AG04450 (cell line): ENCODE data around the gene ABCC5. TPM values are rescaled to one million over a fixed set of nuclear protein-coding genes. Genes with fewer than 3 reads are reported as not detected.
A peak's percentile ranks its signal among the peaks of the same experiment; 100 is the strongest.

ENCODE experiments used
- CTCF ChIA-PET: fragments of 300-600, 350-600 bp; formaldehyde crosslinking; extraction: SDS; loops from one replicate; lab custom pipeline; 2022; ENCODE audit warnings: antibody characterized with exemption, inconsistent platforms; lab: Charles Lee
- POLR2A ChIA-PET: fragments of 350-600 bp; formaldehyde crosslinking; extraction: SDS; loops from one replicate; lab custom pipeline; 2021; ENCODE audit warnings: antibody characterized with exemption, inconsistent platforms; lab: Yijun Ruan, JAX
- DNase-seq: peaks from one replicate; pipeline ENCODE4 v3.0.0-alpha.2; 2011; ENCODE audit warnings: low read depth, low spot score
- H3K27ac ChIP-seq: one replicate; pipeline ENCODE4 v1.5.1; 2012; ENCODE audit warnings: low read depth, low read length, control low read depth
- H3K27me3 ChIP-seq: one replicate; pipeline ENCODE4 v1.6.0; 2012; ENCODE audit warnings: low read length; ENCODE audit not compliant: control insufficient read depth, insufficient read depth
- H3K4me3 ChIP-seq: 2 replicates; pipeline ENCODE4 v1.5.1; 2011; ENCODE audit warnings: mild to moderate bottlenecking, low read depth, low read length, control low read depth
- H3K9me3 ChIP-seq: 2 replicates; pipeline ENCODE4 v1.5.1; 2012; ENCODE audit warnings: low read length; ENCODE audit not compliant: control insufficient read depth, insufficient read depth
- polyA plus RNA-seq: library from polyadenylated mRNA; depleted of rRNA; stranded (reverse); fragments of >200 nt; gene quantifications from 2 replicates; pipeline ENCODE4 v1.2.3, GENCODE V29; 2011
- TF ChIP-seq, protein P1 (sequence below): IDR thresholded peaks from 2 replicates; pipeline ENCODE4 v1.5.1; 2011; ENCODE audit warnings: low read depth, low read length, control low read depth, inconsistent platforms

Gene ABCC5
- polyA plus RNA-seq, 1 experiment: 30.6 TPM

DNA sequence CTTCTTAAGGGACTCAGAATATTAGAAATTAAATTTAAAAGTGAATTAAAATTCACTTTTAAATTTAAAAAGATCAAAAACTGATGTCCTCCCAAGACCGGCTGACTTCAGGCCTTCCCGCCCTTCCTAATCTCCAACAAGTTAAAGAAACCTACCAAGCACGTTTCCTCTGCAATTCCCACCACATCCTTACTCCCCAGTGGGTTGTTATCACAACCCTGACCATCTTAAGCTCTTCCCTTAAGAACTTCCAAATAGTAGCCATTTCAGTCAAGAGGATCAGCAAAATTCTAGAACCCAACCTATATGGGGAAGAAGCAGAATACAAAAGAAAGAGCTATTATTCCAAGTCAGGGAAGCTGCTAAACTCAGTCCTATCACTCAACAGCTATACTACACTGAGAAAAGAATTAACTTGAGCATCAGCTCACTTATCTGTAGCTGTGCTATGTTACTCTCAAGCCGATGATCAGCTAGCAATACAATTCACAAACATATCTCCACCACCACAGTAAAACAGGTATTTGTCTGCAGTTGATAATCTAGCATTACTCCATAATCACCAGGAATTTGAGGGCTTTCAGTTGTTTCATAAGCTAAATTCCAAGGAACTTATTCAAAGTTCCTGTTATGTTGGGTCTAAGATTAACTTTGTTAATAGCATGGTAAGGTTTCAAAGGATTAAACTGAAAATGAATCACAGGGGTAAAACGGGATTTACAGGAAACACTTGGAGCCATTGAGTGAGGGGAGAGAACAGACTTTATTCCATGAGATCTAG lies 14.3 kb downstream of the ABCC5 start:
- Histone ChIP-seq H3K27ac (peak overlapping the region; percentile 62), H3K4me3 (no peak overlapping the region), H3K9me3 (no peaks in the 10 kb centered on the region), H3K27me3 (no peaks in the 10 kb centered on the region)
- DNase-seq: peak; percentile 36
- TF ChIP-seq, protein P1, sequence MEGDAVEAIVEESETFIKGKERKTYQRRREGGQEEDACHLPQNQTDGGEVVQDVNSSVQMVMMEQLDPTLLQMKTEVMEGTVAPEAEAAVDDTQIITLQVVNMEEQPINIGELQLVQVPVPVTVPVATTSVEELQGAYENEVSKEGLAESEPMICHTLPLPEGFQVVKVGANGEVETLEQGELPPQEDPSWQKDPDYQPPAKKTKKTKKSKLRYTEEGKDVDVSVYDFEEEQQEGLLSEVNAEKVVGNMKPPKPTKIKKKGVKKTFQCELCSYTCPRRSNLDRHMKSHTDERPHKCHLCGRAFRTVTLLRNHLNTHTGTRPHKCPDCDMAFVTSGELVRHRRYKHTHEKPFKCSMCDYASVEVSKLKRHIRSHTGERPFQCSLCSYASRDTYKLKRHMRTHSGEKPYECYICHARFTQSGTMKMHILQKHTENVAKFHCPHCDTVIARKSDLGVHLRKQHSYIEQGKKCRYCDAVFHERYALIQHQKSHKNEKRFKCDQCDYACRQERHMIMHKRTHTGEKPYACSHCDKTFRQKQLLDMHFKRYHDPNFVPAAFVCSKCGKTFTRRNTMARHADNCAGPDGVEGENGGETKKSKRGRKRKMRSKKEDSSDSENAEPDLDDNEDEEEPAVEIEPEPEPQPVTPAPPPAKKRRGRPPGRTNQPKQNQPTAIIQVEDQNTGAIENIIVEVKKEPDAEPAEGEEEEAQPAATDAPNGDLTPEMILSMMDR: no peak
- ChIA-PET POLR2A (interaction anchor here (0.5 to 1.1 kb wide), 3 partner anchors 9 to 28 kb away, joined by 3 to 4 read pairs (median 3); no protein-coding TSS in a partner anchor), CTCF (interaction anchor here (0.8 to 1.4 kb wide), 3 partner anchors 14 to 286 kb away, joined by 3 to 7 read pairs (median 6); partner anchors contain the start of gene ABCC5)

DNA sequence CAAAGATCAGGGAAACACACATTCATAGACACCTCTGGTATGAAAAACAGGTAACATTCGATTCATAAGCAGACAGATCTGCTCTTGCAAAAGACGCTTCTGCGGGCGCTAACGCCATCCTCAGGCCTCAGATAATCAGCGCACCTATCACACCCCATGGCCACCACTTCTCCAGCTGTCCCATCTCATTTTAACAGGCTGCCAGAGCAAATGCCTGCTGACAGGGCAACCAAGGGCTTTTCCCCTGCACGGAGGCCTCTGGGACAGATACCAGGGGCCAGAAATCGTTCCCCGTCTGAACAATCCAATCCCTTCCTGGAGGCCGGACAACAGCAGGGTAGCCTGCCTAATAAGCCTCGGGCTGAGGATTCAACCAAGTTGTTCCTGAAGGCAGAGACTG lies 15.2 kb downstream of the ABCC5 start:
- no peak for DNase-seq
- H3K9me3 ChIP-seq: no peaks in the 10 kb centered on the region
- no peaks in the 10 kb centered on the region for H3K27me3 ChIP-seq
- TF ChIP-seq, protein P1: no peak
- ChIA-PET POLR2A (no interaction called here), CTCF (no interaction called here)
- H3K27ac ChIP-seq: no peak overlapping the region
- no peak overlapping the region for H3K4me3 ChIP-seq

DNA sequence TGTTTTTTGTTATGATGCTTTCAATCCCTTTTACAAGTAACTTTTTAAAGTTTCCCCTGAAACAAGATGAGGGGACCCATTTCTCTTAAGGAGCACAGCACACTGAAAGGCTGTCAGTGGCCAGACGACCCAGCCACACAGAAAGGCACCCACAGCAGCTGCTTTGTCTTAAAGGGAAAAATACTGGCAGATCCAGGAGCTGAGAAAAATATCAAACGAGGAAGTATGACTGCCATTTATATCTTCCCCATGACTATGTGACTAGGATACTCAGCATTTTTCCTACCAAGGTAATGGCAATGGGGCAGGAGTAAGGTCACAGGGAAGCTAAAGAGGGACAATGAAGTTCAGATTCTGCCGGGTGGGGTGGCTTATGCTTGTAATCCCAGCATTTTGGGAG lies 15.9 kb downstream of the ABCC5 start:
- ChIA-PET CTCF (interaction anchor here (0.6 to 1.7 kb wide), 2 partner anchors 16 to 210 kb away, joined by 4 read pairs; partner anchors contain the start of gene ABCC5), POLR2A (no interaction called here)
- TF ChIP-seq, protein P1: no peak
- Histone ChIP-seq H3K27ac (no peak overlapping the region), H3K4me3 (no peak overlapping the region), H3K27me3 (no peaks in the 10 kb centered on the region), H3K9me3 (no peaks in the 10 kb centered on the region)
- DNase-seq: no peak

DNA sequence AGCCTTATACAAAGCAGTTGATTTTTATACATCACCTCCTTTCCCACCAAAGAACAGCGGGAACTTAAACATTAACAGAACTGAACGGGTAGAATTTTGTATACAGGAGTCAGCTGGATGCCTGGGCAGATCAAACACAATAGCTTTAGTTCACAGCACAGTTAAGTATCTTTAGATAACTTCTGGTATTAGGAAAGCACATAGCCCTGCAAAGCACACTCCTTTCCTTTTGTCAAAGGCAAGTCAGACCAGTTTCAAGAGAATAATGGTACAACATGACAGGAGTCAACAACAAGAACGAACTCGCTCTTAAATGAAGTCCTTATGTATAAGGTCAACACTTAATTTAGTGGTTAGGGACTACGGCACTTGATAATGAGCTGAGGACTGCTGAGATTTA lies 26.3 kb downstream of the ABCC5 start:
- Histone ChIP-seq H3K27ac (no peak overlapping the region), H3K4me3 (no peak overlapping the region), H3K9me3 (no peaks in the 10 kb centered on the region), H3K27me3 (no peaks in the 10 kb centered on the region)
- ChIA-PET CTCF (interaction anchor here (0.6 to 0.9 kb wide), 2 partner anchors 7 to 96 kb away, joined by 3 to 6 read pairs; no protein-coding TSS in a partner anchor), POLR2A (no interaction called here)
- no peak for DNase-seq
- TF ChIP-seq, protein P1: no peak

DNA sequence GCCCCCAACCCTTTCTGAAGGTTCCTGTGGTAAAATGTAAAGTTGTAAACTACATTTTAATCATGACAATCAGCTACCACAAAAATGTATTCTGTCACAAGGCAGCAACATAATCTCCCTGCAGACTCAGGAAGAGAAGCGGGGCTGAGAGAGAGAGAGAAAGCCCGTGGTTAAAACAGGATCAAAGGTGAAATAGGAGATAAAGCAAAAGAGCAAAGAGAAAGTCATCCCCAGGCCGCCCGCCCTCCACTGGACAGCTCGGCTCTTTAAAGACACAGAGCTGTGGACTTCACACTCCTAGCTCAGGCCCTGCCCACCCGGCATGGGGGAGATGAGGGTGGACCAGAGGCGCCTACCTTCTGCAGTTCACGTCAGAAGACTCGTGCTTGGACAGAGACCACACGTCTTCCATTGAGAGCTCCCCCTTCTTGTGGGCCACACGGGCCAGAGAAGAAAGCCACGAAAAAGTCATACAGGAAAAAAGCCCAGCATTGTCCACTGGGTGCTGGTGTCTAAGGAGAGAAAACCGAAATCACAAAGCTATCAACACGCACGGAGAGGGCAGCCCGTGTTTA lies 29.4 kb downstream of the ABCC5 start:
- H3K27me3 ChIP-seq: no peaks in the 10 kb centered on the region
- no peaks in the 10 kb centered on the region for H3K9me3 ChIP-seq
- H3K27ac ChIP-seq: peak overlapping the region; percentile 47
- POLR2A ChIA-PET: interaction anchor here (0.8 to 2.1 kb wide), 5 partner anchors 10 to 30 kb away, joined by 3 to 6 read pairs (median 3); partner anchors contain the start of gene ABCC5
- CTCF ChIA-PET: interaction anchor here (1.0 to 1.7 kb wide), 6 partner anchors 10 to 262 kb away, joined by 3 to 9 read pairs (median 4); partner anchors contain the start of genes ABCC5 and EEF1AKMT4
- no peak overlapping the region for H3K4me3 ChIP-seq
- peak; percentile 61 for DNase-seq
- TF ChIP-seq, protein P1: no peak
